Stimulated activated CD8-positive, alpha-beta memory T cell treated with anti-CD3 and anti-CD28 coated beads, Interleukin-12 subunit alpha, Interleukin-12 subunit beta, amount 100 ng/mL, for 4 hours (primary cell): ENCODE data around the gene ADGRG3.
"Not testable (repeated sequence)": the region's sequence is repeated elsewhere in the genome, so short reads cannot be mapped to it uniquely, and the experiment has no call there.

ENCODE experiments used
- DNase-seq: peaks from one replicate; pipeline ENCODE4 v3.0.0-alpha.2; 2020; ENCODE audit warnings: low read depth

ADGRG3 gene

DNA sequence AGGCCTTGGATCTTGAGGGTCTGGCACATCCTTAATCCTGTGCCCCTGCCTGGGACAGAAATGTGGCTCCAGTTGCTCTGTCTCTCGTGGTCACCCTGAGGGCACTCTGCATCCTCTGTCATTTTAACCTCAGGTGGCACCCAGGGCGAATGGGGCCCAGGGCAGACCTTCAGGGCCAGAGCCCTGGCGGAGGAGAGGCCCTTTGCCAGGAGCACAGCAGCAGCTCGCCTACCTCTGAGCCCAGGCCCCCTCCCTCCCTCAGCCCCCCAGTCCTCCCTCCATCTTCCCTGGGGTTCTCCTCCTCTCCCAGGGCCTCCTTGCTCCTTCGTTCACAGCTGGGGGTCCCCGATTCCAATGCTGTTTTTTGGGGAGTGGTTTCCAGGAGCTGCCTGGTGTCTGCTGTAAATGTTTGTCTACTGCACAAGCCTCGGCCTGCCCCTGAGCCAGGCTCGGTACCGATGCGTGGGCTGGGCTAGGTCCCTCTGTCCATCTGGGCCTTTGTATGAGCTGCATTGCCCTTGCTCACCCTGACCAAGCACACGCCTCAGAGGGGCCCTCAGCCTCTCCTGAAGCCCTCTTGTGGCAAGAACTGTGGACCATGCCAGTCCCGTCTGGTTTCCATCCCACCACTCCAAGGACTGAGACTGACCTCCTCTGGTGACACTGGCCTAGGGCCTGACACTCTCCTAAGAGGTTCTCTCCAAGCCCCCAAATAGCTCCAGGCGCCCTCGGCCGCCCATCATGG is 4.0 kb upstream of the ADGRG3 start:
- no peak for DNase-seq

DNA sequence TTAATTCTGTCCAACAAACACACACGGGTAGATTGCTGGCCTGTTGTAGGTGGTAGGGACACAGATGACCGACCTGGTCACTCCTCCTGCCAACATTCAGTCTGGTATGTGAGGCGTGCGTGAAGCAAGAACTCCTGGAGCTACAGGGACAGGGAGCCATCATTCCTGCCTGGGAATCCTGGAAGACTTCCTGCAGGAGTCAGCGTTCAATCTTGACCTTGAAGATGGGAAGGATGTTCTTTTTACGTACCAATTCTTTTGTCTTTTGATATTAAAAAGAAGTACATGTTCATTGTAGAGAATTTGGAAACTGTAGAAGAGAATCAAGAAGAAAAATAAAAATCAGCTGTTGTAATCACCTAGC is 3.5 kb upstream of the ADGRG3 start:
- DNase-seq = no peak

DNA sequence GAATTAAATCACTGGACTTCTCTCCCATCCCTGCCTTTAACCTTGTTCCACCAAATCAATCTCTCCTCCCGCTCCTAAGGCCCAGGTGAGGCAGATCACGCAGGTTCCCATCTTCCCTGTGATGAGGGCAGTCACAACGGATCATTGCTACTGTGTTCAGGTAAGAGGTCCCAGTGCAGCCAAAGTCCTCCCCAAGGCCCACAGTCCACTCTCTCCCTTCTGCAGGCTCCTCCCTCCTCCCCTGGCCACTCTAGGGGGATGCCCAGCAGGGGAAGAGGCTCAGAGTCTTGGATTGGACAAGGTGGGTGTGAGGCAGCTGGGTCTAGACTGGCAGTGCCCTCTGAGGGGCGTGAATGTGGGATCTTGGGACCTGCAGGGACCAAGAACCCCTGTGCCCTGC is 2.6 kb upstream of the ADGRG3 start:
- DNase-seq = no peak

DNA sequence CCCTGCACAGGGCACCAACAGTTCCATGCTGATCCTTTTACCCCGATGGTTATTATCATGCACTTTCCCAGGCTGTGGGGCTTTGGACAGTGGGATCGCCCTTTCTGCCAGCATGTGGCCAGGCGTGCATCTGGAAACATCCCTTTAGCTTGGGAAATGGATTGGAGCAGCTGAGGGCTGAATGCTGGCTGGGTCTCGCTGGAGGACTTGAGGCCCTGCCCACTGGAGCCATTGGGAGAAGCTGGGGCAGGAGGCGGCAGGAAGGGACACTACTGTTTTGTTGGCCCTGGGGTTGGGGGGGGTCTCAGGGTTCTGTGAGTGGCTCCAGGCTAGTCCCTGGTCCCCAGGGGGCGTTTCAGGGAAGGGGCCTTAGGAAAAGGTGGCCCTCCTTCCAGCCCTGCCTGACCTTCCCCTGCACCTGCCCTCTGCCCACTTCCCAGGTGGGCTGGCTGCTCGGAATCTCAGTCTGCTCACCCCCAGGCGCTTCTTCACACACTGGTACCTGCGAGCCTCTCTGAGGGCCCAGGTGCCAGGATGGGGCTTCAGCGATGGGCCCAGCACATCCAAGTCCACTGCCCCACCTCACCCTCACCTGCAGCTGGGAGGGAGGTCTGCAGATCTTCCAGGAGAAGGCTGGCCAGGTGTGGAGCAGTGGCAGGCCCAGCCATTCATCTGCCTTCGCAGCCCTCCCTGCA is 1.6 kb upstream of the ADGRG3 start:
- no peak for DNase-seq

DNA sequence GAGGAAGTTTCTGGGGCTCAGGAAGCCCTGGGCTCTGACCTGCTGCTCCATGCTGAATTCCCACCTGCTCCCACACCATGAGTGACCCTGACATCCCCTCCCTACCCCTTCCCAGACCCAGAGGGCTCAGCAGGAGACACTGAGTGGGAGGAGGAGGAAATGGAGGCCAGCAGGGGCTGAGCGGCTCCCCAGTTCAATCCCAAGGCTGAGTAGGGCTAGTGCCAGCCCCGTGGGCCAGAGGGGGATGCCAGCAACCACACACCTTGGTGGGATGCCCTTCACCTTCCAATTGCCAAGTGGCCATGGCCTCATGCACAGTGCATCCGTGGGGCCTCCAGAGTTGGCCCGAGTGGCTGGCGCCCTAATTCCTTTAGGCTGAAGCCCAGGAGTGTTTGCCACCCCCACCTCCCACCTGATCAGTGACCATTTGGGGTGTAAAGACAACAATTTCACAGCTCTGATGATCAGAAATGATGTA is 1.0 kb upstream of the ADGRG3 start:
- DNase-seq = no peak

DNA sequence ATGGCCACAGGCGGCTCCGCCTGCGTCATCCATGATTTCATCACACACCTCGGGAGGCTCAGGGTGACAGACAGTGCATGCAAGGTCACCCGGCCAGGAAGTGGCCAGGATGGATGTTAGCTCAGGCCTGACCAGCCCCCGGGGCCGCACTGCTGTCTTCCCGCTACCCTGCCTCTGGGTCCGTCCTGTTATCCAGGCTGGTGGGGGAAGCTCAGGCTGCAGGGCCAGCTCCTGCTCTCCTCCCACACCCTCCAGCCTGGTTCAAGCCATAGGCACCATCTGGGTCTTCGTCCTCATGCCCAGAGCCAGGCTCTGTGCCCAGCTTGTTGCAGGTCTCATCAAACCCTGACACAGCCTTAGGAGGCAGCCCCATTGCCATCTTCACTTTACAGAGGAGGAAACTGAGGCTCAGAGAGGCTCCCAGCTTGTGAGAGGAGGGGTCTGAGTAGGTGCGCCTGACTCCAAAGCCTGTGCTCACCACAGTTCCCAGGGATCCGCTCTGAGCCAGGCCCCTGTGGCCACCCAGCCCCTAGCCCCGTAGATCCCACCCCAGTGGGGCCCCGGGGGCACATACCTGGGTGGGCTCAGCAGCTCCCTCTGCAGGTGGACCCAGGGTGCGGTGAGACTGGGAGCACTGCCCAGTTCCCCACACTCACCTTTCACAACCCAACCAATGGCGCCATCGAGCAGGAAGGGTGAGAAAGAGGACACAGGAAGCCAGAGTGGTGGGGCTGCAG is 412 bp upstream of the ADGRG3 start:
- no peak for DNase-seq

DNA sequence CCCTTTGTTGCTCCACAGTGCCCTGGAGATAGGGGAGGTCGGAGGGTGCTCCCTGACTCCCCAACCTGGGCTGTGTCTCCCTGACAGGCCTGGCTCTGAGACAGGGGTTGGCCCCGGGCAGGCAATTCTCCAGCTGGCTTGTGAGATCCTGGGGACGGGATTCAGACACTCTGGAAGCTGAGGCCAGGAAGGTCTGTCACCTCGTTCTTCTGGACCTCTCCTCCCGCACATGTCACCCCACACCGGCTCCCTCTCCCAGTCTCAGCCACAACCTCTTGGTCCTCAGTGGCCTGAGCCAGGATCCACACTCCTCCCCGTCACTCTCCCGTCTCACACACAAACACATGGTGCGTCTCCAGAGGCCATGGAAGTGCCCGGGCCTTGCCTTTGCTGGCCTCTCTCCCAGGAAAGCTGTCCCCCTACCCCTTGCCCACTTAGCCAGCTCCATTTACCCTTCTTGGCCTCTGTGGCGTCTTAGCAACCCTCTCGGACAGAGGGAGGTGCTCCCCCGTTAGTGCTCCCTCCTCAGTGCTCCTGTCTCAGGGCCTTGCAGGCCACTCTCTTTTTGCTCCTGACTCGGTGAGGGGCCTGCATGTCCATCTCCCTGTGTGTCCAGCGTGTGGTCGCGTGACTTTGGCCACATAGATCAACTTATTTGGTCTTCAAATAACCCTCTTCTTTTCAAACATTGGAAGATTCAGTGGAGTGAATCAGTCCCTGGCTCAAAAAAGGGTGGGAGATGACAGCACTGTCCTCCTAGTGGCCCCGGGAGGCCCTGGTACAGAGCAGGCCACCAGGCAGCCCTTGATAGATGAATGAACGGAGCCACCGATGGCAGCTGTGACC is 747 bp downstream of the ADGRG3 start:
- no peak for DNase-seq

DNA sequence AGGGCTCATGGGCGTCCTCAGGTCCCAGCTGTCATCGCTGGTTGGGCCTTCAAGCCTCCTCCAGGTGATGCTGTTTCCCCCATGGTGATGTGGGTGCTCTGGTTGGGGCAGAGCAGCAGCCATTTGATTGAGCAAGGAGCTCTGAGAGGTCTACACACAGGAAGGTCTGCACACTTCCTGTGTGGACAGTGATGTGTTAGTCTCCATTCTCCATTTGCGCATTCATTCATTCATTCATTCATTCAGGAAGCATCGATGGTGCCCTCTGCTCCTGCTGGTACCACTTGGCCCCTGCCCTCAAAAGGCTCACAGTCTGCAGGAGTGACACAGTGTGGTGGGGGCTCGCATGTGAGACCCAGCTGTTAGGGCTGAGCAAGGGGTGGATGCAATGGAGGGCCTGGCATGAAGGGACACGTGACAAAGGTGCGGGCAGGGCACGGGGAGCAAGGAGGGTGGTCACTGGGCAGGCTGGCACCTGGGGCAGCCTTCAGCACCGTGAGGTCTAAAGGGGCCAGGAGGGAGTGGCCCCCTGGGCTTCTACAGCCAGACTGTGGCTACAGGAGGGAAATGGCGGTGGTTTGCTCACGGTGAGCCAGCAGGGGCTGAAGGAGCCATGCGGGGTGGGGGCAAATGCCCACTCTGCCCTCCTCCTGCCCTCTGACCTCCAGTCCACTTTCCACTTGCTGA is 1.5 kb downstream of the ADGRG3 start:
- no peak for DNase-seq

DNA sequence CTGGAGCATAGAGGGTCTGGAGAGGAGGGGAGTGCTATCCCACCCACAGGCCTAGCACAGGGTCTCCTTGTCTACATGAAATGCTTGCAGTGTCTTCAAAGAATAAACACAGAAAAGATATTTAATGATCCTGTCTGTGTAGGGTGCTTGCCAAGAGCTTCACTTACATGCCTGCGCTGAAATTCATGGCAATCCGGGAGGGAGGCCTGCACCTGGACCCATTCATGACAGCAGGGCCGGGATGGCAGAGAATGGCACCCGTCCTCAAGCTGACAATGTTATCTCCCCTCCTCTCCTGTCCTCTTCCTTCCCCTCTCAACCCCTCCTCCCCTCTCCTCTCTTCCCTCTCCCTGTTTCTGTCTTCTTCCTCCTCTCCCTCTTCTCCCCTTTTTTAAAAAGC is 2.1 kb downstream of the ADGRG3 start:
- no peak for DNase-seq

DNA sequence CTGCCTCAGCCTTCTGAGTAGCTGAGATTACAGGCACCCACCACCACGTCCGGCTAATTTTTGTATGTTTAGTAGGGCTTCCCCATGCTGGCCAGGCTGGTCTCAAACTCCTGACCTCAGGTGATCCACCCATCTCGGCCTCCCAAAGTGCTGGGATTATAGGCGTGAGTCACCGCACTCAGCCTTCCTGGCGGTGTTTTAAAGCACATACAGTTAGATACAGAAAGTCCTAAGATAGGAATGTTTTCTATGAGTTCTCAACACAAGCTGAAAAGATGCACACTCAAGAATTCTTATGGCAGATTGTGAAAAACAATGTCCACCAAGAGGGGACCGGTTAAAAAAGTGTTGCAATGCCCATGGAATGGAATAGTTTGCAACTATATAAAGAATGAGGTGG is 3.3 kb downstream of the ADGRG3 start:
- DNase-seq = not testable (repeated sequence)

DNA sequence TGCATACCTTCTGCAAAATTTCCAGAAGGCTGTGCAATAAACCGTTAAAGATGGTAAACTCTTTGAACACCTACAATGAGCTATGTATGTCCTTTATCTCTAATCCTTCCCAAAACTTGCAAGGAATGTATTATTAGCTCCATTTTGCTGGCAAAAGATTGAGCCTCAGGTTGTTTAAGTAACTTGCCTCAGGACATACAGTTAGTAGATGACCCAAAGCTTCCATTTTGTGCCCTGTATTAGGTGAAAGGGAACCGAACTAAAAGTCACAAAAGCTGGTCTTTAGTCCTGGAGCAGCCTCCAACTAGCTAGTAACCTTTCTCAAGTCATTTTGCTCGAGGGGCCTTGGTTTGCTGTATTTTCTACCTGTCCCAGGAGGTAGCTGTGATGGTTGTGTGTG is 4.3 kb downstream of the ADGRG3 start:
- DNase-seq = no peak

DNA sequence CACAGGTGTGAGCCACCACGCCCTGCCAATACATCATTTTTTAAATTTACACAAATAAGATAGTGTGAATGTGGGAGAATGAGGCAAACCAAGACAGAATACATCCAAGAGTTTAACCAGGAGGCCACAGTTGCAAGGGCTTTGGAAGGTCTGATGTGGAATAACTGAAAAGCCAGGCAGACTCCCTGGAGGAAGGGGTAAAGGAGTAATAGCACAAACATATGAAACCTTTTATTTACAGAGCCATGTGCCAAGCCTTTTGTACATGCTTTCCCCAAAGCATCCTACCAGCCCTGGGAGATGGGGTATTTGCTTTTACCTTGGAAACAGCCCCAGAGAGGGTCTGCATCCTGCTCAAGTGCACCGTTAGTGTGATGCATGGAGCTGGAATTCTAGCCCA is 4.7 kb downstream of the ADGRG3 start:
- no peak for DNase-seq

DNA sequence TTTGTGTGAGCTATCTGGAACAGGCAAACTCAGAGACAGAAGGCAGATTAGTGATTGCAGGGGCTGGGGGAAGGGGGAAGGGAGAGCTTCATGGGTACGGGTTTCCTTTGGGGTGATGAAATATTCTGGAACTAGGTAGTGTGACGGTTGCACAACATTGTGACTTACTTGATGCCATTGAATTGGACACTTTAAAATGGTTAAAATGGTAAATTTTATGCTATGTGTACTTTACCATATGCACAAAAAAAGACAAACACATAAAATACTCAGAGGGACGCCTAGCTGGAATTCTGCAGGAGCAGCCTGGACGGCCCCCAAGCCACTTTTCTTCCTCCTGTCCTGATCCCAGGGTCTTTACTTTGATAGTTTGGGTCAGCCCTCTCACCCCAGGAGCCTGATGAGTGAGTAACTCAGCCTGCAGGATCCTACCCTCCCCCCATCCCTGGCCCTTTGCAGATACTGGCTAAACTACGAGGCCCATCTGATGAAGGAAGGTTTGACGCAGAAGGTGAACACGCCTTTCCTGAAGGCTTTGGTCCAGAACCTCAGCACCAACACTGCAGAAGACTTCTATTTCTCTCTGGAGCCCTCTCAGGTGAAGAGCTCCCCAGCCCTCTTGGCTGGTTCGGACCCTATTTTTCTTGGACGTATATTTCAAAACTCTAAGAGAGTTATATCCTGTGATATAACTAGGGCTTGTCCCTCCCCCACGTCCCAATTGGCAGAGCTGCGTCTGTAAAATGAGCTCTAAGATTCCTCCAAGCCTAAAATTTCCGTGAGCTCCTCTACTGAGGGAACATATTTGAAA is 7.8 kb downstream of the ADGRG3 start:
- DNase-seq = no peak

DNA sequence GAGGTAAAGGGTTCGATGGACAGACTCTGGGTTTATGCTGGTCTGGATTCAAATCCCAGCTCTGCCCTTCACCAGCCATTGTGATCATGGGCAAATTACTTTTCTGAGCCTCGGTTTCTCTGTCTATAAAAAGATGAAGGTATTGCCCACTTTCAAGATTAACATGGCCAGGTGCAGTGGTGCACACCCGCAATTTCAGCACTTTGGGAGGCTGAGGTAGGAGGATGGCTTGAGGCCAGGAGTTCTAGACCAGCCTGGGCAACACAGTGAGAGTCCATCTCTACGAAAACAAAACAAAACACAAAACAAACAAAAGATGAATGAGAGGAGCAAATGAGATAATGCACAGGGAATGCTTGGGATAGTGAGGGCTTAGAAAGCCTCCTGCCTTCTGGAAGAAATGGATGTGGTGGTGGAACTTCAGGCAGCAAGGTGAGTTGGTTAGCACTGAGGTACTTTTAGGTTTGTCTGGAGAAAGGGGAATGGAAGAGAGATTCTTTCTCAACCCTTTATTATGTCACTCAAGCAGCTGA is 8.5 kb downstream of the ADGRG3 start:
- no peak for DNase-seq

DNA sequence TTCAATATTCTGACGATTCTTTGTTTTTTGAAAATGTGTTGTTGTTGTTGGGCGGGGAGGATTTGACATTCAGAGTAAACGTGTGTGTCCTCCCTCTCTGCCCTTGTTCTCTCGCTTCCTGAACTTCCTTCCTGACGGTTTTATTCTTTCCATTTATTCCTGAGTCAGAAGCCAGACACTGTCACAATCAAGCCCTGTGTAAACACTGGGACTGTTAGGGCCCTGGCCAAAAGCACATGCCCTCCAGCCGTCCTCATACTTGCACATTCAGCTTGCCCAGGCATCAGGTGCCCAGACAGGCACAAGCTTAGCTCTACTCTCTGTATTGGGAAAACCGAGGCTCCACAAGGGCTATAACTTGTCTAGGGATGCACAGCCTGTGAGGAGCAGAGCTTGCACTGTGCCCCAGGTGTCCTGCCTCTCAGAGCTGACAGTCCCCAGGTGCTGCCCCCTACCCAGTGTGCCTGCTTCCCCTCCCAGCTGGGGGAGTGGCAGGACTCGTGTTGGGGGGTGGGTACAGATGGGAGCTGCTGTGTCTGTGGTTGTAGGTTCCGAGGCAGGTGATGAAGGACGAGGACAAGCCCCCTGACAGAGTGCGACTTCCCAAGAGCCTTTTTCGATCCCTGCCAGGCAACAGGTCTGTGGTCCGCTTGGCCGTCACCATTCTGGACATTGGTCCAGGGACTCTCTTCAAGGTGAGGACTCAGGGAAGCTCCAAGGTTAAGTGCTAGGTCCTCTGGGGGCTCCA is 9.7 kb downstream of the ADGRG3 start:
- no peak for DNase-seq

DNA sequence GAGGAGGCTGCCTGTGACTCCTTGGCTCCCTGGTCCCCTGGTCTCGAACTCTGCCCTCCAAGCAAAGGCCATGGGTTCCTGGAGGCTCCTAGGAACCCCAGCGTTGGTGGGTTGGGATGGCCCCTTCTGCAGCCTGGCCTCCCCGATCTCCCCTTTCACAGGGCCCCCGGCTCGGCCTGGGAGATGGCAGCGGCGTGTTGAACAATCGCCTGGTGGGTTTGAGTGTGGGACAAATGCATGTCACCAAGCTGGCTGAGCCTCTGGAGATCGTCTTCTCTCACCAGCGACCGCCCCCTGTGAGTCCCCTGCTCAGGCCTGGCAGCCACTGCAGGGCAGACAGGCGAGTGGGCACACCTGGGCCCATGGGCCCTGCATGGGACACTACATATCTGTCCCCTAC is 10.9 kb downstream of the ADGRG3 start:
- no peak for DNase-seq

DNA sequence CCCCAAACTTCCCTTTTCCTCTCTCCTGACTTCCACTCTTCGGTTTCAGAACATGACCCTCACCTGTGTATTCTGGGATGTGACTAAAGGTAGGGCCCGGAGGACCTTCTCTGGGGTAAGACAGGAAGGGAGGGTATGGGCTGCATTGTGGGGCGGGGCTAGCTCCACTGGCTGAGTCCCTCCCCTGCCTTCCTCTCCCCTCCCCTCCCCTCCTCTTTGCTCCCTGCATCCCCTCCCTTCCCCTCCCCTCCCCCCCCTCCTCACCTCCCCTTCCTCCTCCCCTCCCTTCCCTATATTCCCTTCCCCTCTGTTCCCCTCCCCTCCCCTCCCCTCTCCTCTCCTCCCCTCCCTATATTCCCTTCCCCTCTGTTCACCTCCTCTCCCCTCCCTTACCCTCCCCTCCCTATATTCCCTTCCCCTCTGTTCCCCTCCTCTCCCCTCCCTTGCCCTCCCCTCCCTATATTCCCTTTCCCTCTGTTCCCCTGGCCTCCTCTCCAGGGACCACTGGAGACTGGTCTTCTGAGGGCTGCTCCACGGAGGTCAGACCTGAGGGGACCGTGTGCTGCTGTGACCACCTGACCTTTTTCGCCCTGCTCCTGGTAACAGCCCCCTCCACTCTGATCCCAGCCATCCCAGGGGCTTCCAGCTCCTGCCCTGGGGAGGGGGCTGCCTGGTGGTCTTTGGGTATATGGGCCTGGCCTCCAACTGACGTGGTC is 11.8 kb downstream of the ADGRG3 start:
- no peak for DNase-seq

DNA sequence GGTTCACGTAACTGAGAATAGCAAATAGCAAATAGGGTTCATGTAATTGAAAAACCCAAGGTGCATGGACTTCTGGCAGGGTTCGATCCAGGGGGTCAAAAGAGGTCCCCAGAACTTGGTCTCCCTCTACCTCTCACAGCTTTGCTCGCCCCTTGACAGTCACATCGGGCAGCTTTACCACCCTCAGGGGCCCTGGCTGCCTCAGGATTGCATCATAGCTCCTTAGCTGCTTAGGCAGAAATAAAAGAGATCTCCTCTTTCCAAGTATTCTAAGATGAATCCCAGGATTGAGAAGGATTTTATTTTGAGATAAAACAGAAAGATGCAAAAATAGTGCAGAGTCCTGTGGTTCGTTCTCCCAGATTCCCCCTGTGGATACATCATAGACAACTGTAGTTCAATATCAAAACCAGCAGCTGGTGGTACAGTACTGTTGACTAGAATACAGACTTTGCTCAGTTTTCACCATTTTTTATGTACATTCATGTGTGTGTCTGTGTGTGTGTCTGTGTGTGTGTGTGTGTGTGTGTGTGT is 12.8 kb downstream of the ADGRG3 start:
- DNase-seq = no peak
